Tibial nerve (tissue), 3 donors: ENCODE data around the gene ZG16B.
A peak's percentile ranks its signal among the peaks of the same experiment; 100 is the strongest.

Experiments
- POLR2A ChIP-seq, 2 donors: fragments of 450-650 bp; IDR thresholded peaks; one replicate each; pipeline ENCODE4 v1.6.1; 2017; ENCODE audit warnings: antibody characterized with exemption in 2 of 2, mild to moderate bottlenecking in 2 of 2, moderate library complexity in 2 of 2
- TF ChIP-seq, protein P1 (sequence below), 5 experiments: fragments of 200-600 bp in 3 of 5; fragments of 450-650 bp in 2 of 5; sonication (generic) in 3 of 5; IDR thresholded peaks; one replicate each; pipeline ENCODE4 v1.5.1; 2016 to 2019; ENCODE audit warnings: antibody characterized with exemption in 5 of 5, mild to moderate bottlenecking in 3 of 5, moderate library complexity in 2 of 5

DNA sequence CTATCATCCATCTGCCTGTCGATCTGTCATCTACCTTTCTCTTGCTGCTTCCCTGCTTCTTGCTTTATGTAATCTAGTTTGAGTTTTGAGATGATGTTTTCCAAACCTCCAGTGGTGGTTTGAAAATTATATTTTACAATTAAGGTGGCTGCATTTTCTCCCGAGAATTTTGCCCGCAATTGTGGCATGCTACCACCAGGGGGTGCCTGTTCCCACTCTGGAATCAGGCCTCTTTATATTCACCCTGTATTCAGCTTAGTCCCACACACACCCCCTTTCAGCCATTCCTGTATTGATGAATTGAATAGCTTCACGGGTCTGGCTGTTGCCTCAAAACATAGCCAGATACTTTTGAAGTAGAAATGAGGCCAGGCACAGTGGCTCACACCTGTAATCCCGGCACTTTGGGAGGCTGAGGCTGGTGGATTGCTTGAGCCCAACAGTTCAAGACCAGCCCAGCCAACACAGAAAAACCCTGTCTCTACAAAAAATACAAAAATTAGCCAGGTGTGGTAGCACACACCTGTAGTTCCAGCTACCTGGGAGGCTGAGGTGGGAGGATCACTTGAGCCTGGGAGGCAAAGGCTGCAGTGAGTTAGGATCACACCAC is 24.7 kb downstream of the ZG16B start:
- no peak for TF ChIP-seq POLR2A (IDR thresholded peaks at IDR 0.05)
- TF ChIP-seq, protein P1, sequence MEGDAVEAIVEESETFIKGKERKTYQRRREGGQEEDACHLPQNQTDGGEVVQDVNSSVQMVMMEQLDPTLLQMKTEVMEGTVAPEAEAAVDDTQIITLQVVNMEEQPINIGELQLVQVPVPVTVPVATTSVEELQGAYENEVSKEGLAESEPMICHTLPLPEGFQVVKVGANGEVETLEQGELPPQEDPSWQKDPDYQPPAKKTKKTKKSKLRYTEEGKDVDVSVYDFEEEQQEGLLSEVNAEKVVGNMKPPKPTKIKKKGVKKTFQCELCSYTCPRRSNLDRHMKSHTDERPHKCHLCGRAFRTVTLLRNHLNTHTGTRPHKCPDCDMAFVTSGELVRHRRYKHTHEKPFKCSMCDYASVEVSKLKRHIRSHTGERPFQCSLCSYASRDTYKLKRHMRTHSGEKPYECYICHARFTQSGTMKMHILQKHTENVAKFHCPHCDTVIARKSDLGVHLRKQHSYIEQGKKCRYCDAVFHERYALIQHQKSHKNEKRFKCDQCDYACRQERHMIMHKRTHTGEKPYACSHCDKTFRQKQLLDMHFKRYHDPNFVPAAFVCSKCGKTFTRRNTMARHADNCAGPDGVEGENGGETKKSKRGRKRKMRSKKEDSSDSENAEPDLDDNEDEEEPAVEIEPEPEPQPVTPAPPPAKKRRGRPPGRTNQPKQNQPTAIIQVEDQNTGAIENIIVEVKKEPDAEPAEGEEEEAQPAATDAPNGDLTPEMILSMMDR (IDR thresholded peaks at IDR 0.05) = peak in 1 of 5 experiments; percentile 8
